ENCODE measurements around the gene DROSHA. TPM values are rescaled to one million over a fixed set of nuclear protein-coding genes. Genes with fewer than 3 reads are reported as not detected.

The DROSHA gene
- total and polyA plus RNA-seq, 10 of the 15 experiments (the other 5 are each of a cell fraction or from before 2014, with no cell fraction given) = 27.9 to 55.0 (median 37.6) TPM

GRCh38 chr5:31556461-31556860 is 24.6 kb upstream of the DROSHA start:
- DNase-seq (ENCODE audit: low read depth, low spot score) = no peak
- SMC1A ChIA-PET (ENCODE audit: uncharacterized antibody, unreplicated experiment) = no interaction called here
- in situ Hi-C loops (cut with MboI) = no loop called here

More at GRCh38 chr5:31556461-31556860, 24.6 kb upstream of the DROSHA start:
- no peaks in the 10 kb centered on the region for H4K20me1 ChIP-seq (ENCODE audit: control insufficient read depth, insufficient read depth)
- TF ChIP-seq NFYA (IDR thresholded peaks at IDR 0.05; ENCODE audit: borderline replicate concordance, low read depth, low read length) = no peak
- TF ChIP-seq IRF3 (IDR thresholded peaks at IDR 0.05) = no peak
- TF ChIP-seq REST (IDR thresholded peaks at IDR 0.05; ENCODE audit: low read depth, low read length) = no peak
- intact Hi-C loops (cut with micrococcal nuclease; ENCODE audit: unreplicated experiment) = no loop called here
- WGBS (ENCODE audit: insufficient coverage, insufficient replicate concordance, low lambda C conversion rate, missing lambda C conversion rate) = 94% methylated on average over 3 of the region's 3 CpGs
- POLR2A ChIA-PET = no interaction called here
- H2AFZ ChIP-seq (ENCODE audit: control insufficient read depth, low read depth, low read length) = no peak overlapping the region
- RAD21 ChIA-PET (ENCODE audit: unreplicated experiment) = no interaction called here
- H3K27me3 ChIP-seq (replicated peaks in 1 of 2; ENCODE audit: control insufficient read depth in 2 of 2, insufficient read depth in 2 of 2, low read length in 1 of 2) = no peaks in the 10 kb centered on the region
- H3K9me3 ChIP-seq (replicated peaks; ENCODE audit: control insufficient read depth, insufficient read depth, low read length) = no peaks in the 10 kb centered on the region
- no peak overlapping the region for H3K27ac ChIP-seq (ENCODE audit: control insufficient read depth, insufficient read depth)
- H3K4me2 ChIP-seq (ENCODE audit: control insufficient read depth, insufficient read depth) = no peak overlapping the region
- H3K4me1 ChIP-seq (ENCODE audit: control insufficient read depth, insufficient read depth, low read length) = no peaks in the 10 kb centered on the region
- H3K79me2 ChIP-seq (ENCODE audit: control insufficient read depth, insufficient read depth, low read length) = no peaks in the 10 kb centered on the region
- H3K36me3 ChIP-seq (ENCODE audit: control insufficient read depth in 2 of 2, insufficient read depth in 2 of 2, low read length in 1 of 2) = peaks cover under 1 to 10% of the 10 kb centered on the region in 2 experiments; a peak in 3 of 4 replicates
- BruUV-seq (replicated peaks) = no TSS peak
- no peak overlapping the region for H3K9ac ChIP-seq (ENCODE audit: control insufficient read depth, insufficient read depth, low read length)
- FAIRE-seq = no peak
- ATAC-seq = no peak
- no peak overlapping the region for H3K4me3 ChIP-seq
- CTCF ChIA-PET = no interaction called here
